Body of pancreas (tissue), 4 donors: Measurements from ENCODE around the gene RBMX.

Experiments
- POLR2A ChIP-seq, 3 donors: fragments of 450-650 bp; IDR thresholded peaks; one replicate each; pipeline ENCODE4 v1.6.1; 2016; ENCODE audit warnings: antibody characterized with exemption in 3 of 3, mild to moderate bottlenecking in 2 of 3
- TF ChIP-seq, protein P1 (sequence below), 7 experiments: fragments of 450-650 bp in 4 of 7; fragments of 200-600 bp in 3 of 7; sonication (generic) in 3 of 7; IDR thresholded peaks; one replicate each; pipeline ENCODE4 v1.5.1; 2016 to 2019; ENCODE audit warnings: antibody characterized with exemption in 7 of 7

DNA sequence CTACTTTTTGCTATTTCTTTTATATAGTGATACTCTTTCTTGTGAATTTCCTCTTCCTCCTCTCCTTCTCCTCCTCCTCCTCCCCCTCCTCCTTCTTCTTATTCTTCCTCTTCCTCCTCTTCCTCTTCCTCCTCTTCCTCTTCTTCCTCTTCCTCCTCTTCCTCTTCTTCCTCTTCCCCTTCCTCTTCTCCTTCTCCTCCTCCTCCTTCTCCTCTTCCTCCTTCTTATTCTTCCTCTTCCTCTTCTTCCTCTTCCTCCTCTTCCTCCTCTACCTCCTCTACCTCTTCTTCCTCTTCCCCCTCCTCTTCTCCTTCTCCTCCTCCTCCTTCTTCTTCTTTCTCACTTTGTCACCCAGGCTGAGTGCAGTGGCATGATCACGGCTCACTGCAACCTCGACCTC is 36.3 kb upstream of the RBMX start:
- TF ChIP-seq POLR2A (IDR thresholded peaks at IDR 0.05), result no peak
- TF ChIP-seq, protein P1, sequence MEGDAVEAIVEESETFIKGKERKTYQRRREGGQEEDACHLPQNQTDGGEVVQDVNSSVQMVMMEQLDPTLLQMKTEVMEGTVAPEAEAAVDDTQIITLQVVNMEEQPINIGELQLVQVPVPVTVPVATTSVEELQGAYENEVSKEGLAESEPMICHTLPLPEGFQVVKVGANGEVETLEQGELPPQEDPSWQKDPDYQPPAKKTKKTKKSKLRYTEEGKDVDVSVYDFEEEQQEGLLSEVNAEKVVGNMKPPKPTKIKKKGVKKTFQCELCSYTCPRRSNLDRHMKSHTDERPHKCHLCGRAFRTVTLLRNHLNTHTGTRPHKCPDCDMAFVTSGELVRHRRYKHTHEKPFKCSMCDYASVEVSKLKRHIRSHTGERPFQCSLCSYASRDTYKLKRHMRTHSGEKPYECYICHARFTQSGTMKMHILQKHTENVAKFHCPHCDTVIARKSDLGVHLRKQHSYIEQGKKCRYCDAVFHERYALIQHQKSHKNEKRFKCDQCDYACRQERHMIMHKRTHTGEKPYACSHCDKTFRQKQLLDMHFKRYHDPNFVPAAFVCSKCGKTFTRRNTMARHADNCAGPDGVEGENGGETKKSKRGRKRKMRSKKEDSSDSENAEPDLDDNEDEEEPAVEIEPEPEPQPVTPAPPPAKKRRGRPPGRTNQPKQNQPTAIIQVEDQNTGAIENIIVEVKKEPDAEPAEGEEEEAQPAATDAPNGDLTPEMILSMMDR (IDR thresholded peaks at IDR 0.05), result no peak
